ENCODE data around the gene PPP1R1C.

GRCh38 chr2:181970160-181970794 lies 15.4 kb upstream of the PPP1R1C start:
- TF ChIP-seq CTCF (IDR thresholded peaks at IDR 0.05) (no peak), POLR2A (IDR thresholded peaks at IDR 0.05) (no peak)
